MCF 10A (cell line): ENCODE measurements around the gene TPM4. TPM values are rescaled to one million over a fixed set of nuclear protein-coding genes. Genes with fewer than 3 reads are reported as not detected.

ENCODE experiments used
- BruUV-seq: library from RNA; stranded (reverse); fragments of 400-500 nt; replicated peaks from 2 replicates; lab custom pipeline; 2021; lab: Mats Ljungman, UMichigan
- CTCF ChIA-PET: fragments of 300-600 bp; sonication (Branson Sonifier 250); formaldehyde crosslinking; extraction: SDS; loops from one replicate; lab custom pipeline; 2021; ENCODE audit warnings: antibody characterized with exemption, inconsistent platforms; lab: Yijun Ruan, JAX
- POLR2A ChIA-PET: fragments of 300-600, 350-650 bp; sonication (Branson Sonifier 250); formaldehyde crosslinking; extraction: SDS; loops from one replicate; lab custom pipeline; 2020; ENCODE audit warnings: antibody characterized with exemption, inconsistent platforms; lab: Yijun Ruan, JAX
- DNase-seq: peaks from one replicate; pipeline ENCODE4 v3.0.0-alpha.2; 2018; ENCODE audit not compliant: unreplicated experiment
- H3K27ac Mint-ChIP-seq: one replicate; pipeline ENCODE4 v1.8.0; 2022; ENCODE audit warnings: mild to moderate bottlenecking, low read depth, mixed read lengths; ENCODE audit not compliant: unreplicated experiment
- H3K27me3 Mint-ChIP-seq: one replicate; pipeline ENCODE4 v1.8.0; 2022; ENCODE audit warnings: mixed read lengths; ENCODE audit not compliant: insufficient read depth, unreplicated experiment
- H3K36me3 Mint-ChIP-seq: one replicate; pipeline ENCODE4 v1.8.0; 2022; ENCODE audit warnings: mild to moderate bottlenecking, moderate library complexity, mixed read lengths; ENCODE audit not compliant: insufficient read depth, unreplicated experiment
- H3K4me1 Mint-ChIP-seq: one replicate; pipeline ENCODE4 v1.8.0; 2022; ENCODE audit warnings: mixed read lengths; ENCODE audit not compliant: insufficient read depth, unreplicated experiment
- H3K4me3 Mint-ChIP-seq: one replicate; pipeline ENCODE4 v1.8.0; 2022; ENCODE audit warnings: mild to moderate bottlenecking, moderate library complexity, mixed read lengths; ENCODE audit not compliant: unreplicated experiment
- H3K9me3 Mint-ChIP-seq: one replicate; pipeline ENCODE4 v1.8.0; 2022; ENCODE audit warnings: mixed read lengths; ENCODE audit not compliant: unreplicated experiment
- intact Hi-C: fragments of 100-400 bp; cut with micrococcal nuclease; formaldehyde crosslinking; loops from 2 replicates; pipeline ENCODE4 v1.14.1; 2022
- total RNA-seq: library from RNA; stranded (reverse); gene quantifications from 2 replicates; pipeline ENCODE4 v1.2.3, GENCODE V29; 2022
- TF ChIP-seq, protein P1 (sequence below): fragments of 200-600 bp; IDR thresholded peaks from one replicate; pipeline ENCODE4 v1.8.0; 2022; ENCODE audit warnings: antibody characterized with exemption, mild to moderate bottlenecking; ENCODE audit not compliant: unreplicated experiment

The TPM4 gene
- total RNA-seq, 1 experiment from 2014 or later, result 355 TPM

GRCh38 chr19:16088351-16089009 lies 12.2 kb downstream of the TPM4 start:
- peaks cover 97% of the 10 kb centered on the region for H3K36me3 Mint-ChIP-seq
- H3K27ac Mint-ChIP-seq, result no peak overlapping the region
- no peaks in the 10 kb centered on the region for H3K27me3 Mint-ChIP-seq
- no peaks in the 10 kb centered on the region for H3K9me3 Mint-ChIP-seq
- CTCF ChIA-PET, result interaction anchor here (0.8 to 1.4 kb wide), 3 partner anchors 11 to 533 kb away, joined by 3 to 4 read pairs (median 3); no protein-coding TSS in a partner anchor
- BruUV-seq, result no TSS peak
- POLR2A ChIA-PET, result interaction anchor here (1.8 kb wide), 1 partner anchor 10 kb away, joined by 6 read pairs; no protein-coding TSS in a partner anchor
- TF ChIP-seq, protein P1, sequence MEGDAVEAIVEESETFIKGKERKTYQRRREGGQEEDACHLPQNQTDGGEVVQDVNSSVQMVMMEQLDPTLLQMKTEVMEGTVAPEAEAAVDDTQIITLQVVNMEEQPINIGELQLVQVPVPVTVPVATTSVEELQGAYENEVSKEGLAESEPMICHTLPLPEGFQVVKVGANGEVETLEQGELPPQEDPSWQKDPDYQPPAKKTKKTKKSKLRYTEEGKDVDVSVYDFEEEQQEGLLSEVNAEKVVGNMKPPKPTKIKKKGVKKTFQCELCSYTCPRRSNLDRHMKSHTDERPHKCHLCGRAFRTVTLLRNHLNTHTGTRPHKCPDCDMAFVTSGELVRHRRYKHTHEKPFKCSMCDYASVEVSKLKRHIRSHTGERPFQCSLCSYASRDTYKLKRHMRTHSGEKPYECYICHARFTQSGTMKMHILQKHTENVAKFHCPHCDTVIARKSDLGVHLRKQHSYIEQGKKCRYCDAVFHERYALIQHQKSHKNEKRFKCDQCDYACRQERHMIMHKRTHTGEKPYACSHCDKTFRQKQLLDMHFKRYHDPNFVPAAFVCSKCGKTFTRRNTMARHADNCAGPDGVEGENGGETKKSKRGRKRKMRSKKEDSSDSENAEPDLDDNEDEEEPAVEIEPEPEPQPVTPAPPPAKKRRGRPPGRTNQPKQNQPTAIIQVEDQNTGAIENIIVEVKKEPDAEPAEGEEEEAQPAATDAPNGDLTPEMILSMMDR, result no peak
- H3K4me3 Mint-ChIP-seq, result no peak overlapping the region
- DNase-seq, result no peak
- H3K4me1 Mint-ChIP-seq, result no peaks in the 10 kb centered on the region
- intact Hi-C loops, result no loop called here

GRCh38 chr19:16089010-16089846 lies 12.9 kb downstream of the TPM4 start:
- no peaks in the 10 kb centered on the region for H3K9me3 Mint-ChIP-seq
- H3K4me1 Mint-ChIP-seq, result no peaks in the 10 kb centered on the region
- ChIA-PET CTCF (interaction anchor here (0.6 to 1.4 kb wide), 4 partner anchors 10 to 1112 kb away, joined by 3 to 6 read pairs (median 4); no protein-coding TSS in a partner anchor), POLR2A (interaction anchor here (0.7 to 1.8 kb wide), 4 partner anchors 9 to 558 kb away, joined by 3 to 6 read pairs (median 3); no protein-coding TSS in a partner anchor)
- intact Hi-C loops, result no loop called here
- H3K27me3 Mint-ChIP-seq, result no peaks in the 10 kb centered on the region
- BruUV-seq, result TSS peak; percentile 2
- peaks cover 97% of the 10 kb centered on the region for H3K36me3 Mint-ChIP-seq
- no peak overlapping the region for H3K4me3 Mint-ChIP-seq
- TF ChIP-seq, protein P1, result no peak
- DNase-seq, result no peak
- peak overlapping the region; percentile 31 for H3K27ac Mint-ChIP-seq

DNA sequence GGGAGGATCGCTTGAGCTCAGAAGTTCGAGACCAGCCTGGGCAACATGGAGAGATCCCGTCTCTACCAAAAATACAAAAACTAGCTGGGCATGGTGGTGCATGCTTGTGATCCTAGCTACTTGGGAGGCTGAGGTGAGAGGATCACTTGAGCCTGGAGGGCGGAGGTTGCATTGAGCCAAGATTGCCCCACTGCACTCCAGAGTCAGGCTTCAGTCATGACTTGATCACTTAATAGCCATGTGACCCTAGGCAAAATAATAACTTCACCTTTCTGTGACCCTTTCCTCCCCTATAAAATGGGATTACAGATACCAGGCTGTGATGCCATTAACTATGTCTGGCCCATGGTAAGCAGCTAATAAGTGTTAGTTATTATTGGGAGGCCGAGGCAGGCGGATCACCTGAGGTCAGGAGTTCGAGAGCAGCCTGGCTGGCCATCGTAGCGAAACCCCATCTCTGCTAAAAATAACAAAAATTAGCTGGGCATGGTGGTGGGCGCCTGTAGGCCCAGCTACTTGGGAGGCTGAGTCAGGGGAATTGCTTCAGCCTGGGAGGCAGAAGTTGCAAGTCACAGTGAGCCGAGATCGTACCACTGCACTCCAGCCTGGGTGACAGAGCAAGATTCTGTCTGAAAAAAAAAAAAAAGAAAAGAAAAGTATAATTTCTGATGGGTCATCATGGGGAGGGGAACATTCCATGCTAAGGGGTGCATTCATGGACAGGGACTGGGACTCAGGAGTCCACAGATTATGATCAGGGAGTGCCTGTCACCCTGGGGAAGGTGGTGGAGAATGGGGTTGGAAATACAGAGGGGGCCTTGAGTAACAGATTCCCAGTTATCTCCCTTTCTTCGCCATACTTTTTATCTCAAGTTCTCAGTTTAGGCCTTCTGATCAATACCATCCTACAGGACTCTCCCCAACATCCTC lies 15.5 kb downstream of the TPM4 start:
- H3K27ac Mint-ChIP-seq, result no peak overlapping the region
- TF ChIP-seq, protein P1, result no peak

More for the DNA sequence above, 15.5 kb downstream of the TPM4 start:
- CTCF ChIA-PET, result interaction anchor here (0.5 to 1.6 kb wide), 4 partner anchors 16 to 744 kb away, joined by 3 read pairs; partner anchors contain the start of gene TPM4
- no peaks in the 10 kb centered on the region for H3K9me3 Mint-ChIP-seq
- H3K4me1 Mint-ChIP-seq, result no peaks in the 10 kb centered on the region
- POLR2A ChIA-PET, result interaction anchor here (0.6 kb wide), 2 partner anchors 236 to 340 kb away, joined by 3 read pairs; no protein-coding TSS in a partner anchor
- DNase-seq, result no peak
- intact Hi-C loops, result no loop called here
- no peak overlapping the region for H3K4me3 Mint-ChIP-seq
- no TSS peak for BruUV-seq
- peaks cover 97% of the 10 kb centered on the region for H3K36me3 Mint-ChIP-seq
- no peaks in the 10 kb centered on the region for H3K27me3 Mint-ChIP-seq
